Spleen (tissue), 7 donors: ENCODE results near the gene PGLYRP1.

ENCODE experiments used
- CTCF ChIP-seq, 11 experiments: fragments of 200-600 bp in 7 of 11; fragments of 450-650 bp in 4 of 11; sonication (generic) in 4 of 11; IDR thresholded peaks in 8 of 11; conservative IDR thresholded peaks in 3 of 11; 1 replicate in 7 of 11; 2 replicates in 4 of 11; pipeline versions ENCODE4 v1.4.0 to v1.8.0; 2016 to 2021; ENCODE audit warnings: antibody characterized with exemption in 11 of 11, inconsistent platforms in 4 of 11, mild to moderate bottlenecking in 1 of 11
- POLR2AphosphoS5 ChIP-seq, 3 donors: sonication (generic); formaldehyde crosslinking; IDR thresholded peaks; one replicate each; pipeline ENCODE4 v1.5.1; 2017; ENCODE audit warnings: antibody characterized with exemption in 3 of 3
- donor health status: DM: no; HTN: no; CAD: no; lungs with moderate emphysema.
- donor health status: DM: no; HTN: no; CAD: no.
- donor health status: DM: no; HTN: no; CAD: no.

GRCh38 chr19:46058778-46059177 is 35.9 kb upstream of the PGLYRP1 start:
- no peak for TF ChIP-seq CTCF (IDR thresholded peaks at IDR 0.05 in 8 of 11, conservative IDR thresholded peaks at IDR 0.05 in 3 of 11)
- TF ChIP-seq POLR2AphosphoS5 (IDR thresholded peaks at IDR 0.05): no peak
